Fibroblast of skin of scalp (primary cell): Measurements from ENCODE around the gene ALDH3A2. TPM values are rescaled to one million over a fixed set of nuclear protein-coding genes. Genes with fewer than 3 reads are reported as not detected.

Experiments used
- DNase-seq: peaks from one replicate; pipeline ENCODE4 v3.0.0-alpha.2; 2013
- polyA plus RNA-seq, 2 experiments: library from polyadenylated mRNA; unstranded; fragments of 120-200 nt; gene quantifications; one replicate each; pipeline ENCODE4 v1.2.1, GENCODE V29; 2013; ENCODE audit not compliant: insufficient read length in 2 of 2

Gene ALDH3A2
- polyA plus RNA-seq (2013, experiment 1 of 2; ENCODE audit: insufficient read length): 15.8 TPM
- polyA plus RNA-seq (2013, experiment 2 of 2; ENCODE audit: insufficient read length): 21.6 TPM

DNA sequence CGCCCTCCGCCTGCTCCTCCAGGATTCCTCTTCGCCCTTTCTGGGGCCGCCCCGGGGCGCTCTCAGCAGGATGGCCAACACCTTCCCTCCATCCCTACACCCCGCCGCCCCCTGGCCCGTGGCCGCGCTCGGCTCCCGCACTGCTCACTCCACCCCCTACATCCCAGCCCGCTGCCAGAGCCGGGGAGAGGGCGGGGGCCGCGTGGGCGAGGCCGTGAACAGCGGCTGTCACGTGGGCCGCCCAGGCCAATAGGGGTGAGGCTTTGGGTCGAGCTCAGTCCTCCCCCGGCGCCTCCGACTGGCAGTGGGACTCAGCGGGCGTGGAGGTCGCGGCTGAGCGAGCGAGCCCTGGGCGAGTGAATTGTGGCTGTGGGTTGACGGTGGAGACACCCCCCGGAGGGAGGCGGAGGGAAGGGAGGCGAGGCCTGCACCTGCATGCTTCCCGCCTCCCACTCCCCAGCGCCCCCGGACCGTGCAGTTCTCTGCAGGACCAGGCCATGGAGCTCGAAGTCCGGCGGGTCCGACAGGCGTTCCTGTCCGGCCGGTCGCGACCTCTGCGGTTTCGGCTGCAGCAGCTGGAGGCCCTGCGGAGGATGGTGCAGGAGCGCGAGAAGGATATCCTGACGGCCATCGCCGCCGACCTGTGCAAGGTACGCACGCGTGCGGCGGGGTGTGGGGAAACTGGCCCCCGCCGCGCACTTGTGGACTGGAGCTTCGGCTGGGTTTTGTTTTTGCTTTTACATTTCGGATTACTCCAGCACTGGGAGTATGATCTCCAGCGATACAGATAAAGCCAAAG, at the start of gene ALDH3A2:
ALDH3A2 (plus strand) TSS at position 277 of the 799 bp plus-strand sequence; CDS start at position 498, 221 bp downstream.
- DNase-seq: peak; percentile 92

GRCh38 chr17:19610311-19610710, 38.2 kb upstream of the ALDH3A2 start:
- DNase-seq: no peak

- no peak for DNase-seq
Observed at GRCh38 chr17:19610879-19611278, 37.7 kb upstream of the ALDH3A2 start.

DNA sequence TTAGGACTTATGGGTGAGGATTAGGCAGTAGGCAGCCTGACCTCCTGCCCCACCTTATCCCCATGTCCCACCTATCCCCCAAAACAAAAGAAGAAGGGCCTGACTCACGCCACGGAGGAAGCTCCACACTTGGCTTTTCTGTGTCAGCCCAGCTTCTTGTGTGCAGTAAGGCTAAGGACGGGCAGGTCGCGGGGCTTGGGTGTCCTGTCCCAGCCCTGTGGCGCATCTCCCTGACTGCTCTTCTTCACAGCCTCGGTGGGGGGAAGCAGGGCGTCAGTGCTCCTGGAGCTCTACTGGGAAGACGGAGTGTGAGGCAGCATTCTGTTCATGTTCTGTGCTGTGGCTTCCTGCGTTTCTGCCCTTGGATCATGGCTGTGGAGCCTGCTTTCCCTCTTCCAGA, 34.6 kb upstream of the ALDH3A2 start:
- no peak for DNase-seq

- no peak for DNase-seq
Observed at GRCh38 chr17:19614900-19615299, 33.7 kb upstream of the ALDH3A2 start.

DNA sequence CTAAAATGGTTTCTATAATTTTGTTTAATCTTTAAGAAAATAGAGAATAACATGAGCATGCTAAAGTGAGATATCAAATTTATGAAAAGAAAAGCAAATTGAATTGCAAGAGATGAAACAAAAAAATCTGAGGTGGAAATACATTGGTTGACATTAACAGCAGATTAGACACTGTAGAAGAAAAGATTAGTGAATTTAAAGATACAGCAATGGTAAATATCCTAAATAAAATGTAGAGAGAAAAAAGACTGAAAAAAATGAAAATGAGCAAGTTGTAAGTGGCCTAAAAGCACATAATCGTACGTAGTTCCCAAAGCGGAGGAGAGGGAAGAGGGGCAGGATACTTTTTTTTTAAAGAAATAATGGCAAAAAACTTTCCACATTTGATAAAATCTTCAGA, 30.5 kb upstream of the ALDH3A2 start:
- no peak for DNase-seq

DNA sequence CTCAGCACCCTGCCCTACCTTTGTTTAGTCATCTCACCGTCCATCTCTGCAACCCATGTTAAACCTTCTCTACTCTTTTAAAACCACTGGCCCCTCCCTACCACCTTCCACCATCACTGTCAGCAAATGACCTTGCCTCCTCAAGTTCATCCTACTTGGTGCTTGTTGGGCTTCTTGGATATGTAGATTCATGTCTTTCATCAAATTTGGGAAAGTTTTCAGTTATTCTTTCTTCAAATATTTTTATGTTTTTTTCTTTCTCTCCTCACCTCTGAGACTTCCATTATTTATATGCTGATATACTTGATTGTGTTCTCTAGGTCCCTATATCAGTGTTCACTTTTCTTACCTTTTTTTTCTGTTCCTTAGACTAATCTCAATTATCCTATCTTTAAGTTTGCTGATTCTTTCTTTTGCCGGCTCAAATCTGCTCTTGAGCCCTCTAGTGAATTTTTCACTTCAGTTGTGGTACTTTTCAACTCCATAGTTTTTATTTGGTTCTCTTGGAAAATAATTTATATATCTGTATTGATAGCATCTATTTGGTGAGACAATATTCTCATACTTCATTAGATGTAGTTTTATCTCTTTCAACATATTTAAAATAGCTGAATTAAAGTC, 28.7 kb upstream of the ALDH3A2 start:
- DNase-seq: no peak

GRCh38 chr17:19621697-19622096, 26.9 kb upstream of the ALDH3A2 start:
- no peak for DNase-seq

DNA sequence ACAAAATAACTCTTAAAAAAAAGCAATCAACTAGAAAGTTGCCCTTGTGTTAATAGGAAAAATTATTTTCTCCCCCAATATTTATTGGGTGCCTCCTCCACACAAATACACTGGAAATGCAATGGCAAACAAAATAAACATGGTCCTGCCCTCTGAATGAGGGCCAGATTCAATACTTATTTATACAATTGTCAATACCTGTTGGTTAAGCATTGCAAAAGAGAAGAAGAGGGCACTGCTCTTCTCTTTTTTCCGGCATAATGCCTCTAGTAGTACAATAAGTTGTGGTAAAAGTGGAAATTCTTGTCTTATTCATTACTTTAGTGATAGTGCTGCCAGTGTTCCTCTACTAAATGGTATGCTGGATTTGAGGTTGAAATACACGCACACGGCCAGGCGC, 22.5 kb upstream of the ALDH3A2 start:
- DNase-seq: no peak

GRCh38 chr17:19629449-19629848, 19.1 kb upstream of the ALDH3A2 start:
- DNase-seq: no peak

DNA sequence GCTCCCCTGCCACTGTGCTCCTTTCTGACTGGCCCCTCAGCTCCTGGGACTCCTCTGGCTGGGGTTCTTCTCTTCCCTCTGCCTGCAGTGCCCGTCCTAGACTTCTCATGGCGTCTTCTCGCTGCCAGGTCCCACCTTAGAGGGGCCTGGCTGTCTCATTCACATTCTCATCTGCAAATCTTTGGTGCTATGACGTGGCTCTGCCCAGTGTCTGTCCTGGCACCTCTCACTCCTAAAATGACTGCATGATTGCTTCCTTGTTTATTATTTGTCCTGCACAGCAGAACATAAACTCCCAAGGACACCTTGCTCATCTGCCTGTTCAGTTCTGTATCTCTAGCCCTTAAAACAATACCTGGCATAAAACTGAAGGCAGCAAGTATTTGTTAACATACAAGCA, 18.5 kb upstream of the ALDH3A2 start:
- no peak for DNase-seq

- DNase-seq: no peak
Observed at GRCh38 chr17:19630661-19631060, 17.9 kb upstream of the ALDH3A2 start.

- no peak for DNase-seq
Observed at GRCh38 chr17:19631905-19632304, 16.6 kb upstream of the ALDH3A2 start.

DNA sequence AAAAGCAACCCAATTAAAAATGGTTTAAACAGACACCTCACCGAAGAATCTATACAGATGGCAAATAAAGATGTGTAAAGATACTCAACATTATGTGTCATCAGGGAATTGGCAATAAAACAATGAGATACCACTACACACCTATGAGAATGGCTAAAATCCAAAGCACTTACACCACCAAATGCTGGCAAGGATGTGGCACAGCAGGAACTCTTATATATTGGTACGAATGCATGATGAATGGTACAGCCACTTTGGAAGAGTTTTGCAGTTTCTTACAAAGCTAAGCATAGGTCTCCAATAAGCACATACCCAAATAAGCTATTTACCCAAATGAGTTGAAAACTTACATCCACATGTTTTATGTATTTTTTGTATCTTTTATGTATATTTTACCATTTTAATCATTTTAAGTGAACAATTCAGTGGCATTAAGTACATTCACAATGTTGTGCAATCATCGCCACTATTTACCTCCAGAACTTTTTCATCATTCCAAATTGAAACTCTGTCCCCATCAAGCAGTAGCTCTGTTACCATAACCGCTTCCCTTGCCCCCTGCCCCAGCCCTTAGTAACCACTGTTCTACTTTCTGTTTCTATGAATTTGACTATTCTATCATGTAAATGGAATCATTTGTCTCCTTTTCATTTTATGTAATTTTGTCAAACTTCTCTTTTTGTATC, 6.7 kb upstream of the ALDH3A2 start:
- DNase-seq: no peak

DNA sequence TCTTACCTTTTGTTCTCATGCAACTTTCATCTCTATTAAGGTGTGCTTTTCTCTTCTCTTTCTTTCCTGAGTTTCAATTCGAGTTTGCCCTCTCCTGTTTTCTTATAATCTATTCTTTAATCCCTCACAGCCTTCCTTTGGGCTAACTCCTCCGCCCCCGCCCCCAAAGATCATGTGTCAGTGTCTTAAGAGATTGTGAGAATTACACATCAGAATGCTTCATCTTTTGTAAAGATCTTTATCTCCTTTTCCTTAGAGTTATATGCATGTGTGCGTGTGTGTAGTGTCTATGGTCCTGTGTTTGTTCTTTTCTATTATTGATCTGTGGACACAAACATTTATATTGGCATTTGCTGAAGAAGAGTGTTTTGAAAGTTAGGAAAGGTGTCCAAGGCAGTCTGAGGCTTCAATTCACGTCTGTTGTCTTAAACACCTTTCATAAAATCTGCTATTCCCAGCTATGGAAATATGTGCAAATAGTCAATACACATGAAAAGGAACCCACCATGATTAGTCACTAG, 6.1 kb upstream of the ALDH3A2 start:
- no peak for DNase-seq

DNA sequence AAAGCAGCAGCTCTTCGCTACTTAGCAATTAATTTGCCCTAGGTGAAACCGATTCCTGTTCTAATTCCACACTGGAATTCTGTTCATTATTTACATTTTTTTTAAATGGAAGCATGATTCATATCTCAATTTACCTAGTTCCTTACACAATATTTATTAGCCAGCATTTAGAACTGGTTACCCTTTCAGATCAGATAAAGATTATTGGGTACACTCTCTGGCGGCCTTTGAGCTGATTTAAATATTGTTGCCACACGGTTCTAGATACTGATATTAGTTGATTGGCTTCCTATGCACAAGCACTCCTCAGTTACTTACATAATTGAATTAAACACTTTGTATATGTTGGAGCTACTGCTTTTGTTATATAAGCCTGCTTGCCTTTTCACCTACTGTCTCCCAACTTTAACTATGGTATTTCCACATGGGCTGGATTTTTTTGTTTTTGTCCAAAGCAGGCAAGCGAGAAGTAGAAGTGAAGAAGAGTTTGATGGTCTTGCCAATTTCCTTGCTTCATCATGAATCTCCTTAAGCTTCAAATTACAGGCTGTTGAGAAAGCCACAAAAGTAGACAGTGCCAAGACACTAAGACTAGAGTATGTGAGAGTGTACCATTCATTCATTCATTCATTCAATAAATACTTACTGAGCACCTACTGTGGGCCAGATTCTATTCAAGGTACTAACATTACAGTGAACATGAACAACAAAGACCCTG, 3.9 kb upstream of the ALDH3A2 start:
- no peak for DNase-seq

DNA sequence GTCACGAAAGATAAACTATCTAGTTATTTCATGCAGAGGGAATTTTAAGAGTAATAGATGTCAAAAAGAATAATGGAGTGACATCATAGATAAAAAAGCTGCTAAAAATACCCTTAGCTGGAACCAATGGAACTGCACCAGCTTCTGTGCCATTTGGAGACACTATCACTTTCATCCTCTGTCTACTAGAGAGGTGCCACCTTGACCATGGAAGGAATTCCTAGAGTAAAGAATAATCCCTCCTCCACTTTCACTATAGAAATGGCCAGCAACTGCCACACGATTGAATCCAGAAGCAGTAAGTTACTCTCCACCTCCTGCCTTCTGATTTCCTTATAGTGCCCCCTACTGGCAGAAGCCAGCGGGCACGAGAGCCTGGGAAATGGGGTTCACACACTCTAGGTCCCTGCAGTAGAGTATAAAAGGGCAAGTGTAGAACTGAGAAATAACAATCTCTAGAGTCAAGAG, 2.8 kb upstream of the ALDH3A2 start:
- DNase-seq: no peak

GRCh38 chr17:19646788-19647696, 1.5 kb upstream of the ALDH3A2 start:
- DNase-seq: no peak

- peak; percentile 73 for DNase-seq
Observed at GRCh38 chr17:19647697-19648474, 665 bp upstream of the ALDH3A2 start.

DNA sequence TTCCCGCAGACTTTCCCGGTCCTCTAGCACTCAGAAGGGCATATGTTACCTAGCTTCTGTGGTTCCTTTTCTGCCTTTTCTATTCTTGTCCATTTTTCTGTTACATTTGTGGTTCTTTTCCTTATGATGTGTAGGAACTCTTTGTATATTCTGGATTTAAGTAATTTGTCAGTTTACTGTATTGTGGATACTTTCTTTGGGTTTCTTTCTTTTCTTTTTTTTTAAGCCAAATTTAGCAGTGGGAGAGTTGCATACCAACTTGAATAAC, 657 bp downstream of the ALDH3A2 start:
- DNase-seq: no peak

- DNase-seq: peak; percentile 33
Observed at GRCh38 chr17:19650826-19651225, 2.3 kb downstream of the ALDH3A2 start.
